Lower leg skin (tissue), 4 donors: ENCODE data around the gene SEMA6A. TPM values are rescaled to one million over a fixed set of nuclear protein-coding genes. Genes with fewer than 3 reads are reported as not detected.

Experiments used
- DNase-seq, 2 donors: peaks; one replicate each; pipeline ENCODE4 v3.0.0-alpha.2; 2019; ENCODE audit warnings: low spot score in 2 of 2
- H3K4me3 ChIP-seq: fragments of 200-600 bp; sonication (generic); 2 replicates; pipeline ENCODE4 v1.5.1; 2017; ENCODE audit warnings: mild to moderate bottlenecking, low read depth; ENCODE audit not compliant: poor library complexity, severe bottlenecking
- CTCF ChIP-seq, 3 donors: fragments of 450-650 bp; IDR thresholded peaks; one replicate each; pipeline ENCODE4 v1.5.1; 2016; ENCODE audit warnings: antibody characterized with exemption in 3 of 3, mild to moderate bottlenecking in 3 of 3, moderate library complexity in 2 of 3
- POLR2A ChIP-seq, 2 donors: fragments of 450-650 bp; IDR thresholded peaks; one replicate each; pipeline ENCODE4 v1.6.1; 2016 to 2017; ENCODE audit warnings: antibody characterized with exemption in 2 of 2, mild to moderate bottlenecking in 1 of 2, moderate library complexity in 1 of 2
- WGBS, 2 donors: methylation state at CpG; one replicate each; pipeline ENCODE4 v1.1.5; 2018; 5-methylcytosine and 5-hydroxymethylcytosine counted together
- intact Hi-C: fragments of 100-400 bp; cut with DNase I; formaldehyde crosslinking; loops from one replicate; pipeline ENCODE4 v1.15.0; 2023; ENCODE audit warnings: low total_unique reads
- total RNA-seq, 4 donors: library from RNA; depleted of rRNA; stranded (reverse); fragments of >200 nt; gene quantifications; one replicate each; pipeline ENCODE4 v1.1.0, GENCODE V29; 2016

Gene SEMA6A
- total RNA-seq, 4 donors from 2014 or later, result 7.0 to 21.8 (median 10.1) TPM

DNA sequence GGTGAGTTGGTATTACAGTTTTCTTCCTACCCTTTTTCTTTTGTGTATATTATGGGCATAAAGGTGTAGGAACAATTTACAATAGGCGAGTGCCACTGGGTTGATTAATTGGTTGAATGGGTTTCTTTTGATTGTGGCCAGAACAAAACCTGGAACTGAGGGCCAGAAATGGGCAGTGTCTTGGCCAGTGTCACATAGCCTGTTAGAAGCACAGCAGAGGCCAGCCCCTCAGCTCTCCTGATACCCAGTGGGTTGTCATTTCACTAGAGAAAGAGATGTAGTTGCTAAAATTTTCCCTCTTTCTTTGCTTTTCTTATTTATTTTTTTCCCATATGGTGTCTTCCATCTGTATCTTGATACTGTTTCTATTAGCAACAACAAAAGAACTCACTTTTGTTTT is 38.8 kb upstream of the SEMA6A start:
- DNase-seq, result no peak
- intact Hi-C loops, result no loop called here
- WGBS, 2 donors, result 74 to 88% methylated on average over 1 of the region's 1 CpG
- H3K4me3 ChIP-seq, result no peak overlapping the region
- no peak for TF ChIP-seq CTCF (IDR thresholded peaks at IDR 0.05)
- no peak for TF ChIP-seq POLR2A (IDR thresholded peaks at IDR 0.05)

- TF ChIP-seq POLR2A (IDR thresholded peaks at IDR 0.05), result no peak
- no peak for TF ChIP-seq CTCF (IDR thresholded peaks at IDR 0.05)
- DNase-seq, result no peak
- intact Hi-C loops, result no loop called here
- no peak overlapping the region for H3K4me3 ChIP-seq
- WGBS, 2 donors, result 93 to 95% methylated on average over 5 of the region's 5 CpGs
Observed at GRCh38 chr5:116612431-116612830, 37.8 kb upstream of the SEMA6A start.

GRCh38 chr5:116605310-116606070 is 30.9 kb upstream of the SEMA6A start:
- TF ChIP-seq CTCF (IDR thresholded peaks at IDR 0.05) (no peak), POLR2A (IDR thresholded peaks at IDR 0.05) (no peak)
- no peak overlapping the region for H3K4me3 ChIP-seq
- 35 to 46% methylated on average over 4 of the region's 4 CpGs for WGBS, 2 donors
- DNase-seq, result no peak
- intact Hi-C loops, result no loop called here

- 67 to 68% methylated on average over 4 of the region's 4 CpGs for WGBS, 2 donors
- TF ChIP-seq POLR2A (IDR thresholded peaks at IDR 0.05) (no peak), CTCF (IDR thresholded peaks at IDR 0.05) (no peak)
- DNase-seq, result no peak
- H3K4me3 ChIP-seq, result no peak overlapping the region
- intact Hi-C loops, result no loop called here
Observed at GRCh38 chr5:116604805-116605204, 30.2 kb upstream of the SEMA6A start.

DNA sequence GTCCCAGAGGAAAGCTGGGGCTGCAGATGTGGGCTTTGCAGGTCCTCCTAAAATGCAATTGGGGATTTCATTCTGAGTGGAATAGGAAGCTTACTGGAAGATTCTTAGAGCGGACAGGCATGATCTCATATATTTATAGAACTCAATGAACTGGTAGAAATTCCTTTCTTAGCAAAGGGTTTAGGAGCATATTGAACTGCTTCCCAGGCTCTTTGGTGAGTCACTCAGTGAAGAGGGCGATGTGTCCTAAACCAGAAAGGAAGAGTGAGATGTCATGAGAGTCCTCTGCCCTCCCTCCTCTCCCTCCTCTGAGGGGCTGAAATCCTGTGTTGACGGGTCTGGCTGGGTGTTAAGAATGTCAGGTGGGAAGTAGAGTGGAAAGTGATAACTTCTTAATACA is 26.3 kb upstream of the SEMA6A start:
- WGBS, 2 donors, result 58 to 67% methylated on average over 3 of the region's 3 CpGs
- TF ChIP-seq CTCF (IDR thresholded peaks at IDR 0.05) (no peak), POLR2A (IDR thresholded peaks at IDR 0.05) (no peak)
- intact Hi-C loops, result no loop called here
- H3K4me3 ChIP-seq, result no peak overlapping the region
- DNase-seq, result no peak

- DNase-seq, result no peak
- no peak overlapping the region for H3K4me3 ChIP-seq
- 61 to 82% methylated on average over 1 of the region's 1 CpG for WGBS, 2 donors
- TF ChIP-seq POLR2A (IDR thresholded peaks at IDR 0.05) (no peak), CTCF (IDR thresholded peaks at IDR 0.05) (no peak)
- intact Hi-C loops, result no loop called here
Observed at GRCh38 chr5:116598911-116599310, 24.3 kb upstream of the SEMA6A start.
